Inflammatory macrophage (primary cell): Measurements from ENCODE around the gene TASP1.
"Not testable (repeated sequence)": the region's sequence is repeated elsewhere in the genome, so short reads cannot be mapped to it uniquely, and the experiment has no call there.

Experiments
- DNase-seq, 2 donors: peaks; one replicate each; pipeline ENCODE4 v3.0.0-alpha.2; 2020 to 2022

Gene TASP1

DNA sequence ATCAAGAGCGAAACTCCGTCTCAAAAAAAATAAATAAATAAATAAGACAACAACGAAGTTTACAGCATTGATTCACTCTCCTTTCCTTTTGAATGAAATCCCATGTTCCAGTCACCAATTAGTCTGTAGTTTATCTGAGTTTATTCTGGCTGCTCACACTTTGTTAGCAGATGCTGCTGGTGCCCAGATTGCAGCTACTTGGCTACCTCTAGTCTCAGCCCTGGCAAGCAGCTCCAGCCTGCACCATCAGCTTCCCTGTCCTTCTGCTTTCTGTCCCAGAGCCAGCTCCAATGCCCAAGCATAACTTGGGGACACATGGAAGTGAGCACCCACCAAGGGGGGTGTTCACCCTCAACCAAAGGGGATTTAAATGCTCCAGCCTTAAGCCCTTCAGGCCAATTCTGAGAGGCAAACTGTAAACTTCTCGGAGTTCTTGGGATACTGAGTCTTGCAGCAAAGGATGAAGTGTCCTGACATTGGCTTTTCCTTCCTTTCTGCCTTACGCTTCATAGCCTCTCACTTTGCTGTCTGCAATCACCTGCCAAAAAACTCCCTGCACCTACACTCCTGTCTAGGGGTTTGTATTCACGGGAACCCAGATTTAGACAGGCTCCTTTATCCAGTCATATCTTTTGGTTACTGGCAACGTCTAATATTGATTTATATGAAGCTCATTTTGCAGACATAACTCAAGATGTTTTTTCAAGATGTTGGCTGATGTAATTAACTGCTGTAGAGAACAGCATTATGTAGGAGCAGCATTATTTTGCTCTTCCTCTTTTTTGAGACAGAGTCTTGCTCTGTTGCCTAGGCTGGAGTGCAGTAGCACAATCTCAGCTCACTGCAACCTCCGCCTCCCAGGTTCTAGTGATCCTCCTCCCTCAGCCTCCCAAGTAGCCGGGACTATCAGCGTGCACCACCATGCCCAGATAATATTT, 9.8 kb upstream of the TASP1 start:
- no peak for DNase-seq

DNA sequence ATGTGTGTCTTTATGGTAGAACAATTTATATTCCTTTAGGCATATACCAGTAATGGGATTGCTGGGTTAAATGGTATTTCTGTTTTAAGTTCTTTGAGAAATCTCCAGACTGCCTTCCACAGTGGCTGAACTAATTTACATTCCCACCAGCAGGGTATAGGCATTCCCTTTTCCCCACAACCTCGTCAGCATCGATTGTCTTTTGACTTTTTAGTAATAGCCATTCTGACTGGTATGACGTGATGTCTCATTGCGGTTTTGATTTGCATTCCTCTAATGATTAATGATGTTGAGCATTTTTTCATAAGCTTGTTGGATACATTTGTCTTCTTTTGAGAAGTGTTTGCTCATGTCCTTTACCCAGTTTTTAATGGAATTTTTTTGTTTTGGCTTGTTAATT, 5.3 kb upstream of the TASP1 start:
- DNase-seq: no peak

DNA sequence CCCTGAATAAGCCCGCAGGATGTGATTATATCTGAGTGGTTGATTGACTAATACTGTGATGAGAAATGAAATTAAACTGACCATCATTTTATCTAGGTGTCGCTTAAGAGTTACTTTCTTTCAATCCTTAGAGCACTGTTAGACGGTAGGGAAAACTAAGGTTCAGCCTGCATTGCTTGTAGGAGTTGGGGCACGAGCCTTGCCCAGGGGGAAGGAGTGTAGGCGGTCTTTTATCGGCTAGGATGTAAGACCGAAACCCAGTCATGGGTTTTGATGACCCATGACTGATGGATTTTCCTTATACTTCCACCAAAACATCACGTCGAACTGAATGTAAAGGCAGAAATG, 392 bp upstream of the TASP1 start:
- DNase-seq: peak; percentile 74 to 92

DNA sequence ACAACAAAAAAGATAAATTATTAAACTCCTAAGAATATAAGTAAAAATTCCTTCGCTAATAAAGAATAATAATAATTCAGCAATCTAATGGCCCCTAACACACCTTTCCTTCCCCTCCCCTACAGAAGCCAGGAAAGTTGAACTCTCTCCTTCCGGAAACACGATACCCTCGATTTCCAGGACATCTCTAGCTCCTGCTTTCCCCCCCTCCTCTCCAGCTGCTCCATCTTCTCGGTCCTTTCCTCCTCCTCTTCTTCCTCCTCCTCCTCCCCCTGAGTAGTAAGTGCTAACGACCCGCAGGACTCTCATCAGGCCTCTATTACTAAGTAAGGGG, 603 bp downstream of the TASP1 start:
- DNase-seq: peak in 1 of 2 donors; percentile 7

DNA sequence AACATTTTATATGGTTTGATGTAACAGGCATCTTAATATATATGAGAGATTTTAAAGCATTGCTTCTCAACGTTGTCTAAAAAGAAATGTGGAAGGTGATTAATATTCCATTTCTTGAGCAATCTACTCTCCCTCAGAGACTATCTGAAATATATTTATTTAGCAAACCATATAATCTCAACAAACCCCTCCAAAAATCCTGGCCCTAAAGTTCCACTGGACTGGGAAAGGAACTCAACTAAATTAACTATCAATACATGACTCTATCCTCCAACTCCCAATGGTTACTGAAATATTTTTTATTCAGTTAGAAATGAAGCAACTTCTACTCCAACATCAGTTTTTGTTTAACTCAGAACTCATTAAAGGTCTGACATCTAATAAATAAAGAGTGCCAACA, 6.3 kb downstream of the TASP1 start:
- DNase-seq: no peak

DNA sequence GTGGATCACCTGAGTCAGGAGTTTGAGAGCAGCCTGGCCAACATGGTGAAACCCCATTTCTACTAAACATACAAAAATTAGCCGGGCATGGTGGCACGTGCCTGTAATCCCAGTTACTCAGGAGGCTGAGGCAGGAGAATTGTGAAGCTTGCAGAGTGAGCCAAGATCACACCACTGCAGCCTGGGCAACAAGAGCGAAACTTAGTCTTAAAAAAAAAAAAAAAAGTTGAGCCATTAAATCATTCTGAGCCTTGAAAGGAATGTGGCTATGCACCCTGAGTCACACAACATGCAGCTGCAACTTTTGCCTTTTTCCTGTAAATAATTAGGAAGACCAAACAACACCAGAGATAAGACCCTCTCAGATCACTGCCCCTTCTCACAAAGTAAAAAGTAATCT, 11.2 kb downstream of the TASP1 start:
- DNase-seq: not testable (repeated sequence)

DNA sequence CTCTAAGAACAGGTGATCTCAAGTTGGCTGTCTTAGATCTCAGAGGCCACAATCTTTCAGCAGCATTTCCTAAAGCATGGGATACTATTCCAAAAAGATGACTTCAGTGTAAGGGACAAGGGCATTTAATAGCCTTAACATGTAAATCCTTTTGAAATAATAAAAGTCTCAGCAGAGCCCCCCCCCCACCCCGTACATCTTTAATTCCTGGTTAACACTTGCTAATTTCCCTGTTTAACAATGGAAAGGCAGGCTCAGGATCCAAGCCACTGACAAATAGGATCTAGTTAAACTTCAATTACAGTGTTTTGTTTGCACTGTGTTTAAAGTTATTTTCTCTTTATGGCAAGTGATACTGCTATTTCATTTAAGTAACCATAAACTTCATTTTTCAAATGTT, 12.0 kb downstream of the TASP1 start:
- DNase-seq: no peak

DNA sequence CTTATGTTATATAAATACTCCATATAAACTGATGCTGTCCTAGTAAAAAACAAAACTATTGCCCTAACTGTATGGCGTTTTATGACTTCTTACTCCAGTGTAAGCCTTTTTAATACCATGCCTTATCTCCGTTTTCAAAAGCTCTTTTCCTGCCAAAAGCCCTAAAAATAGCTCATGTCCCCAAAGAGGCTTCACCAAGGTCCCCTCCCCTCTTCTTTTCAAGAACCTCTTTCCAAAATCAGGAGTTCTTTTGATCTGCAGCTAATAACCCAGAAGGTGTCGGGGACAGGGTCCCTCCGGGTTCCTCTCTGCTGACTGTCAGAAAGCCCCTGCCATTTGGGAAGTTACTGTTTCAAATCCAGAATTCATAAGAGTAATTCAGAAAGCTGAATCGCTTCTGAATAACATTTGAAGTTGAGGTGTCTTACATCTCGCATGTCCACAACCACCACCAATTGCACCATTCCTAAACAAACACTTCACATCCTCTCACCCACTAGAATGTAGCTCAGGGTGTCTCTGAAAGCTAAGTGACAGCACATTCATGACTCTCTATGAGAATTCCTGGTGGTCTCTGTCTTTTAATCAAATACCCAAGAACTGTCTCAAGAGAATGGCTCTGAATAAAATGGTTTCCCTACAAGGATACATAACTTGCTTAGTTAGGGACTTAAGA, 13.3 kb downstream of the TASP1 start:
- no peak for DNase-seq

DNA sequence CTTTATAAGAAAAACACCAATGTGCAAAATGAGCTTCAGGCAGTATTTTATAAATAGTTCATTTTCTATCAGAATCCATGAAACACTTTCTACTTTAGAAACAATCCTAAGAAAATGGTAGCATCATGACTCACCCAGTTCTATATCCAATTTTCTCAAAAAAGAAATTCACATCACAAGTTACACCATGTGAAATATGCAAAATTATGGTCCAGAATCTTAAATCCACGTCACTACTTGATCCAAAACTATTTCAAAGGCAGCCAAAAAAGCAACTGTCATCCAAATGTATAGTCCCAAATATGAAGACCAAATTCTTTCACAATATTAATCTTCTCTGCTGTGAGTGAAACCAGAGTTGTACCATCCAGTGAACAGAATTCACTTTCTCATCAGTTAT, 19.3 kb downstream of the TASP1 start:
- not testable (repeated sequence) for DNase-seq

DNA sequence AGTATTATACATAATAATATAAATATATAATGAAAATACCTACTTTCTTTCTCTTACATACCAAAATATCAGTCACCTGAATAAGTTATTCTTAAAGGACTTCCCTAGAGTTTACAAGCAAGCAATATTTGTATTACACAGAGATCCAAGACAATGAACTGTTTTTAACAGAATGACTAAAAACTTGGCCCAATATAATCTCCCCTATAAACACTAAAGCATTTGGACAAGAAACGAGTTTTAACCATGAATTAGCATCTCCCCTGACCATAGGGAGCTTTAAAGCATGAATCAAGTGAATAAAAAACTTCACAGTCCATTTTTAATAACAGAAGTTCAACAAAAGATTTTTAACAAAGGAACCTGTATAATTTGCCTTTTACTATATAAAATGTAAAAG, 20.3 kb downstream of the TASP1 start:
- not testable (repeated sequence) for DNase-seq

DNA sequence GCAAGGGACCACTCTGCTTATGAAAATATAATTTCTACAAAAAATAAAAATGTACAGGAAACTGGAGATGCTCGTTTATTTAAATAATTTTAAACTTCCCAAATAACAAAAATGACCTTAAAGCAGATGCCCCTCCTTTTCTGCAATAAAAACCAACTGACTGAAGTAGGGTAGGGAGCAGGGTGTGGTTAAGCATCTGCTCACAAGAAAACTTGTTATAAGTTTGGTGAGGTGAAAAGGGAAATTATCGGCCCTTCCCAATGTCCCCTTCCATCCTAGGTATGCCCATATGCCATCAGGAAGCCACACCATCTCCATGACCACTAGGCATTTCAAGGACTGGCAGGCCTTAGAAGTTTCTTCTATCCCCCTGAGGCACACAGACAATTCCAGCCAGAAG, 21.1 kb downstream of the TASP1 start:
- DNase-seq: not testable (repeated sequence)

DNA sequence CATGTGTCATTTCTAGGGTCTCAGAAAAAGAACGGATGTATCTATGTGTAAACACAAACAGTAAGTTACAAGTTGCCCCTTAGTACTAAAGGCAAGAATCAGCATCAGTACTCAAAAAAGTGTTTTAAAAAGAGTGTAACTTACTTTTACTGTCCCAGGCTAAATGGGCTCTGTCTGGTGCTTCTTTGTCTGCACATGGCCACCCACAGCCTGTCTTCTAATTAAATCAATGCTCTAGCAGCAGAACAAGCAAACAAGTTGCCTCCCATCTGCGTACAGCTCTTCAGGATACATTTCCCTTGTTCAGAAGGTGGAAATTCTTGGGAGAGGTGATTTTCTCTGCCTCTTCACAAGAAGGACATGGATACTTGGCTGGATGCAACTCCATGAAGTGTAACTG, 22.0 kb downstream of the TASP1 start:
- not testable (repeated sequence) for DNase-seq

DNA sequence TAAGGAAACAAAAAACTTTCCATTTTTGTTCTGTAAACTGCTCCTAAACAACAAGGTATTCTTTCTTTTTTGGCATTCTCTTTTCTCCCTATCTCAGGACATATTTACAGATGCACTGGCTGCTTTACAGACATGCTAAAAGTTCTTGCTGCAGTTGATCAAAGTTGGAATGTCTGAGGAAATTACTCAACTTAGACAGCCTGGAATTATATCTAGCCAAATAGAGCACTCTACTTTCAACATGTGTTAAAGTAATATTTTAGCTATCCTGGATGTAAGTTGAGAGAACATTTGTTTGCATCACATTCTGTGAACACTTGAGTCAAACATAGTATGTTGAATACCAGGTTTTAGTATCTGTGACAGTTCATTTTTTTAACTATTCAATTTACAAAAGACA, 24.8 kb downstream of the TASP1 start:
- DNase-seq: no peak

DNA sequence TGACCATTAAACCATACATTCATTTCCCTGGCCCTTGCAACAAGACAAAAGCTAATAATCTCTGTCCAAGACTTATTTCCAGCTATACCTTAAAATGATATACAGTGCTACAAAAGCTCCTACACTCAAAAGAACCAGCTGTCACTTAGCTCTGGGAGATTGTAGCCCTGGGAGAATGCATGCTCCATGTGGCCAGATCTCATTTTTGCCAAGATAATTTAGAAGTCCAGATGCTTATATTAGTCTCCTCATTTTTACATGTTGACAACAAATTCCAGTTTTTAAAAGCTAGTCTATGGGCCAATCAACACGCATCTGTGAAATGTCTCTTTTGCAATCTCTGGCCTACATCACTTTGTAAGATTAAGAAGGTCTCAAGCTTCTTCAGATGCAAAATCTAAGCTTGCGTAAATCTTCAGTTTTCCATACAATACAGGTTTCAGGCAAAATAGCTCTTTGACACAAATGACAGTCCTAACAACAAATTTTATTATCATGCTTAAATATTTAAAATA, 27.1 kb downstream of the TASP1 start:
- no peak for DNase-seq

DNA sequence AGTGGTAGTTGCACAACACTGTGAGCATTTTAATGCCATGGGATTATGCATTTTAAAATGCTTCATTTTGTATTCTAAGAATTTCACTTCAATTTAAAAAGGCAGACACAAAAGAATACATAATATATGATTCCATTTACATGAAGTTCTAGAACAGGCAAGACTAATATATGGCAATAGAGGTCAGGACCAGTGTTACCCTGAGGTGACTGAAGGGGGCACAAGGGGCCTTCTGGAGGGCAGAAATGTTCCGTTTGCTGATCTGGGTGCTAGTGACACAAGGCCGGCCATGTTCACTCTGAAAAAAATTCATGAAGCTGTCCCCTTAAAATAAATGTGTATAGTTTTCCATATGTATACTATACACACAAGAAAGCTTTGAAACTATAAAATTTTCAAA, 28.5 kb downstream of the TASP1 start:
- peak in 1 of 2 donors; percentile 13 for DNase-seq

DNA sequence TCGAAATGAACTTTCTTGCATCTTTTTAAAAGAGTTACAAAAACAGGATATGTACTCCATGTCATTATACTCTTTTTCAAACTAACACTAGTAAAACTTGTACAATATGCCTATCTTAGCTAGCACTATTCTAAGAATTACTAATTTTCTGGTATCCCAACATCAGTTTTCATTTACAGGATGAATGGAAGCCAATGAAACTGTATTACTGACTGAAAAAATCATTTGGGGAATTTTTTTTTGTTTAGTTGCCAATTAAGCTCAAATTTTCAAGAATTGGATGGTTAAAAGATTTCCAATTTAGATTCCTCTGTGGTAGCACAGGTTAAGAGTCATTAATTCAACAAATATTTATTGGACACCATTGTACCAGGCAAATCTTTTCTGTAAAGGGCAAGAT, 30.7 kb downstream of the TASP1 start:
- no peak for DNase-seq

DNA sequence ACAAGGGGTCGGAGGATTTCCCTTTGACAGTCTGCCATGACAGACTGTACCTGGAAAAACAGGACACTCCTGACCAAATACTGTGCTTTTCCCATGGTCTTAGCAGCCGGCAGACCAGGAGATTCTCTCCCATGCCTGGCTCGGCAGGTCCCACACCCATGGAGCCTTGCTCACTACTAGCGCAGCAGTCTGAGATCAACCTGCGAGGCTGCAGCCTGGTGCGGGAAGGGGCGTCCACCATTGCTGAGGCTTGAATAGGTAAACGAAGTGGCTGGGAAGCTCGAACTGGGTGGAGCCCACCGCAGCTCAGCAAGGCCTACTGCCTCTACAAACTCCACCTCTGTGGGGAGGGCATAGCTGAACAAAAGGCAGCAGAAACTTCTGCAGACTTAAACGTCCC, 45.3 kb downstream of the TASP1 start:
- DNase-seq: not testable (repeated sequence)

DNA sequence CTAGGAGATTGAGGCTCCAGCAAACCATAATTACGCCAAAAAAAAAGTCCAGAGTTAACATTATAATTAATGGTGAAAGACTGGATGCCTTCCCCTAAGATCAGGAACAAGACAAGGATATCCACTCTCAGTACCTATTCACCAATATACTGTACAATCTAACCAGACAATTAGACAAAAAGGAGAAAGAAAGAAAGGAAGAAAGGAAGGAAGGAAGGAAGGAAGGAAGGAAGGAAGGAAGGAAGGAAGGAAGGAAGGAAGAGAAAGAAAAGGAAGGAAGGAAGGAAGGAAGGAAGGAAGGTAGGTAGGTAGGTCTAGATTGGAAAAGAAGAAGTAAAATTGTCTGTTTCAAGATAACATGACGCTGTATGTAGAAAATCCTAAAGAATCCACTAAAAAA, 50.7 kb downstream of the TASP1 start:
- no peak for DNase-seq

DNA sequence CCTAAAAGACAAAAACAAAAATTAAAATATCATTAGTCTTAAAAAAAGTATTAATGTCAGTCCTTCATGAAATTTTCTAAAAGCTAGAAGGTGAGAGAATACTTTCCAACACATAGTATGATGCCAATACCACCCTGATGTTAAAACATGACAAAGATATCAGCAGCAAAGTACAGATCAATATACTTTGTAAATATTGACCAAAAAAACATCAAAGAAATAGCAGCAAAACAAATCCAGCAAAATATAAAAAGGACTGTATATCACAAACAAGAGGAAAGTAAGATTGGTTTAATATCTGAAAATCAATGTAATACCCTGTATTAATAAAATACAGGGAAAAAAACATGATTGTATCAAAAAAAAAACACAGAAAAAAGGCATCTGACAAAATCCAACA, 51.4 kb downstream of the TASP1 start:
- no peak for DNase-seq

DNA sequence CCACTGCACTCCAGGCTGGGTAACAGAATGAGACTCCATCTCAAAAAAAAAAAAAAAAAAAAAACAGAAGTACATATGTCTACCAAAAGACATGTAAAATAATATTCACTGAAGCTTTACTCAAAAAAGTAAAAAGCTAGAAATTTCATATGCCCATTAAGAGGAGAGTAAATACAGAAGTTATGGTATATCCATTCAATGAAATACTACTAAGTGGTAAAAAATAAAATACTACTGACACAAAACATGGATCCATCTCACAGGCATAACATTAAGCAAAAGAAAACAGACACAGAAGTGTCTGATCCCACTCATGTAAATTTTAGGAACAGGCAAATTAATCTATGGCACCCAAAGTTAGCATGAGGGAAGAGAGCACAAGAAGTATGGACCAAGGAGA, 52.6 kb downstream of the TASP1 start:
- no peak for DNase-seq

DNA sequence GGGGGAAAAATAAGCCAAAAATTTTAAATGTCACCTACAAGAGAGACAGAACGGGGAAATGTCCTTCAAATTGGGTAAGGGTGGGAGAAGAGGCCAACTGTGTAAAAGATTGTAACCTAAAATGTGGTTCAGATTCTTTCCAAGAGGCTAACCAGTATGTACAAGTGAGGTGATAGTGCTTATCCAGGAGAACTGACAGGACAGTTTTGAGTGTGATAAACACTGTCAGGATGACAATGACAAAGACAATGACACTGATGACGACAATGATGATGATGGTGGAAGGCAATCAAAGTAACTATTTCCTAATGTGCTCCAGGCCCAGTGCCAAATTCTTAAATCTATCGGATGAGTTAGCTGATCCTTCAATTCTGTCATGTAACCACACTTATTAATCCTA, 57.3 kb downstream of the TASP1 start:
- no peak for DNase-seq

DNA sequence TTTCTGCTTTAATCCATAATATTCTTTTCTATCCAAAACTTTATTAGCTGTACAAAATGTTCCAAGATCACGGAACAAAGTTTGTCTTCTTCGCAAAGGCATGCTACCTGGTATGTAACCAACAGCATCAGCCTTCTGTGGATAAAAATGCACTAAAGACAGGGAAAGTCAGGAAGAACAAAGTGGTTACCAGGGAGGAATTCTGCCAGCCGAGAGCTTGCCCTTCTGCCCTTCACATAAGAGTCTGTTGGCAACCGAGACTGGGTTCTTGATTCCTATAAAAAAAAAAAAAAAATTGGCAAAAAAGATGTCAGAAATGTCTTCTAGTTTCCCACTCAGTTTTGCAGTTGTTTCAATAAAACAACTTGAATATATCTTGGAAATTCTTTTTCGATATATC, 58.0 kb downstream of the TASP1 start:
- no peak for DNase-seq

DNA sequence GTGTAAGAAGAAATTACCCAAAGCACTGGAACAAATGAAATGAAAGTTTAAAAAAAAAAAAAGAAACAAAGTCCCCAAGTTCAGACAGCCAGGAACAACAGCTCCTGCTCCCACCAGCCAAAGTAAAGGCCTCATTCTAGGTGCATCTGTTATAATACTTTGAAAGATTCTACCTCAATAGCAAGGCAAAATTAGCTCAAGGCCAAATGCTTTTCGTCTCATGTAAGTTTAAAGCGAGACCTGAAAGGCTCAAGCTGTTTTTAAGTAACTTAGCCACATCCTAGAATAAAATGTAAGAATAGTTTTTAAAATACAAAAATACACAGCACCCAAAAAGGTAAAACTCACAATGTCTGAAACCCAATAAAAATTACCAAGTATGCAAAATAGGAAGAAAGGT, 64.7 kb downstream of the TASP1 start:
- no peak for DNase-seq

DNA sequence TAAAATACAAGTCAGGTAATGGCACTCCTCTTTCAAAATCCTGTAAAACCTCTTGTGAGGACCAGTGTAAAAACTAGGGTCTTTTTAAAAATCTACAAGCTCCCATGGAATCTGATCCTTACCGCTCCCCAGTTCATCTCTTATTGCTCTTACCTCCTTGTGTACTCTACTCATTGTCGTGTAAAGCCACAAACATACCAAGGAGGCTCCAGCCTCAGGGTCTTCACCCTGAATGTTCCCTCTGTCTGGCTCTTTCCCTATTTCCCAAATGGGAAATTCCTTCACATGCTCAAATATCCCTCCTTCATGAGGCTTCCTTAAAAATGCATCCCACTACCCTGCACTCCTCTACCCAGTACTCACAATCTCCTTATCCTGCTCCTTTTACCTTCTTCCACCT, 67.1 kb downstream of the TASP1 start:
- no peak for DNase-seq
